A673 (cell line): Measurements from ENCODE around the gene RASA2. TPM values are rescaled to one million over a fixed set of nuclear protein-coding genes. Genes with fewer than 3 reads are reported as not detected.

Experiments
- BruUV-seq: library from RNA; stranded (reverse); fragments of 400-500 nt; replicated peaks from 2 replicates; lab custom pipeline; 2021; lab: Mats Ljungman, UMichigan
- CTCF ChIA-PET: fragments of 300-600 bp; sonication (Branson Sonifier 250); formaldehyde crosslinking; loops from one replicate; lab custom pipeline; 2022; ENCODE audit warnings: antibody characterized with exemption; lab: Charles Lee
- POLR2A ChIA-PET: fragments of 300-600 bp; sonication (Branson Sonifier 250); formaldehyde crosslinking; loops from one replicate; lab custom pipeline; 2022; ENCODE audit warnings: antibody characterized with exemption; ENCODE audit not compliant: low non-redundant PET; lab: Charles Lee
- DNase-seq: peaks from one replicate; pipeline ENCODE4 v3.0.0-alpha.2; 2015; ENCODE audit warnings: low spot score
- H3K27ac ChIP-seq: fragments of 200-600 bp; sonication (generic); 2 replicates; pipeline ENCODE4 v1.5.1; 2016; ENCODE audit warnings: mixed run types, low read depth, mild to moderate bottlenecking, mixed read lengths, antibody characterized with exemption, low read length; ENCODE audit not compliant: poor library complexity, severe bottlenecking
- H3K27me3 ChIP-seq: fragments of 200-600 bp; sonication (generic); replicated peaks from 2 replicates; pipeline ENCODE4 v1.6.1; 2017; ENCODE audit warnings: mixed run types, low read depth, mild to moderate bottlenecking, mixed read lengths, antibody characterized with exemption, low read length; ENCODE audit not compliant: insufficient read depth, poor library complexity
- H3K36me3 ChIP-seq: fragments of 200-600 bp; sonication (generic); 2 replicates; pipeline ENCODE4 v1.6.1; 2016; ENCODE audit warnings: mixed run types, mild to moderate bottlenecking, mixed read lengths, antibody characterized with exemption, low read length; ENCODE audit not compliant: insufficient read depth, poor library complexity, severe bottlenecking
- H3K4me1 ChIP-seq: fragments of 200-600 bp; sonication (generic); 2 replicates; pipeline ENCODE4 v1.6.1; 2017; ENCODE audit warnings: mixed run types, mild to moderate bottlenecking, mixed read lengths, antibody characterized with exemption, low read length; ENCODE audit not compliant: insufficient read depth, poor library complexity, severe bottlenecking
- H3K4me3 ChIP-seq: fragments of 200-600 bp; sonication (generic); 2 replicates; pipeline ENCODE4 v1.5.1; 2016; ENCODE audit warnings: low read depth, mixed run types, mild to moderate bottlenecking, mixed read lengths, low read length; ENCODE audit not compliant: poor library complexity, severe bottlenecking
- H3K9me3 ChIP-seq: fragments of 200-600 bp; sonication (generic); 2 replicates; pipeline ENCODE4 v1.6.1; 2016; ENCODE audit warnings: mixed run types, low read depth, mild to moderate bottlenecking, mixed read lengths, antibody characterized with exemption, low read length; ENCODE audit not compliant: poor library complexity, severe bottlenecking
- CTCF ChIP-seq: fragments of 300-800, 200-600 bp; sonication (generic); conservative IDR thresholded peaks from 2 replicates; pipeline ENCODE4 v1.5.1; 2017; ENCODE audit warnings: low read depth, mild to moderate bottlenecking, antibody characterized with exemption, low read length, moderate library complexity, mixed read lengths
- EZH2 ChIP-seq: fragments of 200-600 bp; sonication (generic); IDR thresholded peaks from 2 replicates; pipeline ENCODE4 v1.6.1; 2017; ENCODE audit warnings: borderline replicate concordance, low read depth, mild to moderate bottlenecking, mixed read lengths, antibody characterized with exemption, low read length; ENCODE audit not compliant: poor library complexity, severe bottlenecking
- intact Hi-C: fragments of 100-400 bp; cut with micrococcal nuclease; formaldehyde crosslinking; loops from one replicate; pipeline ENCODE4 v1.10.0; 2022; ENCODE audit not compliant: unreplicated experiment
- total RNA-seq: library from RNA; stranded (reverse); gene quantifications from 2 replicates; pipeline ENCODE4 v1.2.3, GENCODE V29; 2021

Gene RASA2
- total RNA-seq, 1 experiment from 2014 or later: 17.1 TPM

GRCh38 chr3:141460097-141460704 is 26.6 kb upstream of the RASA2 start:
- CTCF ChIA-PET: interaction anchor here (0.6 to 1.7 kb wide), 7 partner anchors 95 to 453 kb away, joined by 3 to 19 read pairs (median 3); partner anchors contain the start of gene PXYLP1
- Histone ChIP-seq H3K4me1 (no peaks in the 10 kb centered on the region), H3K27me3 (no peaks in the 10 kb centered on the region), H3K4me3 (no peak overlapping the region), H3K27ac (no peak overlapping the region), H3K36me3 (no peaks in the 10 kb centered on the region), H3K9me3 (no peaks in the 10 kb centered on the region)
- TF ChIP-seq EZH2 (no peak), CTCF (peak; percentile 85)
- intact Hi-C loops: loop anchor here (1.0 to 10.0 kb wide), 4 partner anchors 101 to 455 kb away; partner anchors contain the start of gene RNF7
- POLR2A ChIA-PET: no interaction called here
- no TSS peak for BruUV-seq
- DNase-seq: peak; percentile 89

GRCh38 chr3:141462176-141462859 is 24.5 kb upstream of the RASA2 start:
- no peak for DNase-seq
- ChIA-PET CTCF (no interaction called here), POLR2A (no interaction called here)
- Histone ChIP-seq H3K36me3 (no peaks in the 10 kb centered on the region), H3K27ac (no peak overlapping the region), H3K9me3 (no peaks in the 10 kb centered on the region), H3K4me1 (no peaks in the 10 kb centered on the region), H3K4me3 (no peak overlapping the region), H3K27me3 (no peaks in the 10 kb centered on the region)
- TF ChIP-seq EZH2: no peak
- TF ChIP-seq CTCF: no peak
- intact Hi-C loops: loop anchor here (10.0 kb wide), 2 partner anchors 272 to 452 kb away; partner anchors contain the start of gene RNF7
- BruUV-seq: no TSS peak

- intact Hi-C loops: loop anchor here (10.0 kb wide), 2 partner anchors 270 to 450 kb away; partner anchors contain the start of gene RNF7
- TF ChIP-seq EZH2 (no peak), CTCF (peak; percentile 39)
- CTCF ChIA-PET: interaction anchor here (0.6 to 1.0 kb wide), 4 partner anchors 10 to 154 kb away, joined by 3 to 4 read pairs (median 4); no protein-coding TSS in a partner anchor
- POLR2A ChIA-PET: interaction anchor here (0.7 kb wide), 1 partner anchor 11 kb away, joined by 7 read pairs; no protein-coding TSS in a partner anchor
- no peaks in the 10 kb centered on the region for H3K4me1 ChIP-seq
- H3K36me3 ChIP-seq: no peaks in the 10 kb centered on the region
- H3K9me3 ChIP-seq: no peaks in the 10 kb centered on the region
- BruUV-seq: no TSS peak
- H3K27me3 ChIP-seq: no peaks in the 10 kb centered on the region
- H3K4me3 ChIP-seq: no peak overlapping the region
- no peak overlapping the region for H3K27ac ChIP-seq
- no peak for DNase-seq
Observed at GRCh38 chr3:141465221-141465620, 21.6 kb upstream of the RASA2 start.
